Body of pancreas (tissue), 4 donors: Measurements from ENCODE around the gene TBC1D24. TPM values are rescaled to one million over a fixed set of nuclear protein-coding genes. Genes with fewer than 3 reads are reported as not detected.
A peak's percentile ranks its signal among the peaks of the same experiment; 100 is the strongest.

ENCODE experiments used
- ATAC-seq: fragments of 150-250 bp; one replicate; pipeline ENCODE4 v1.9.1; 2016
- DNase-seq, 4 donors: peaks; one replicate each; pipeline ENCODE4 v3.0.0-alpha.2; 2019
- H3K27ac ChIP-seq, 4 donors: fragments of 200-600 bp; sonication (generic); 1 replicate in 3 of 4; 2 replicates in 1 of 4; pipeline versions ENCODE4 v1.5.1 to v1.6.1; 2016 to 2019; ENCODE audit warnings: mild to moderate bottlenecking in 1 of 4, mixed read lengths in 1 of 4, moderate library complexity in 1 of 4
- H3K27me3 ChIP-seq, 2 donors: fragments of 200-600 bp; sonication (generic); one replicate each; pipeline ENCODE4 v1.6.0; 2016; ENCODE audit warnings: mild to moderate bottlenecking in 1 of 2
- H3K36me3 ChIP-seq, 2 donors: fragments of 200-600 bp; sonication (generic); replicated peaks in 1 of 2; 2 replicates each; pipeline ENCODE4 v1.5.1; 2016; ENCODE audit warnings: low read depth in 2 of 2; ENCODE audit not compliant: insufficient read depth in 1 of 2
- H3K4me1 ChIP-seq: fragments of 200-600 bp; sonication (generic); one replicate; pipeline ENCODE4 v1.6.0; 2016
- H3K4me3 ChIP-seq, 2 donors: fragments of 200-600 bp; sonication (generic); 1 replicate in 1 of 2; 2 replicates in 1 of 2; pipeline ENCODE4 v1.5.1; 2016 to 2019
- H3K9me3 ChIP-seq, 3 donors: fragments of 200-600 bp; sonication (generic); 1 replicate in 2 of 3; 2 replicates in 1 of 3; pipeline ENCODE4 v1.5.1; 2016
- POLR2A ChIP-seq, 3 donors: fragments of 450-650 bp; IDR thresholded peaks; one replicate each; pipeline ENCODE4 v1.6.1; 2016; ENCODE audit warnings: antibody characterized with exemption in 3 of 3, mild to moderate bottlenecking in 2 of 3
- WGBS, 2 donors: methylation state at CpG; one replicate each; pipeline ENCODE4 v1.1.5; 2017; 5-methylcytosine and 5-hydroxymethylcytosine counted together
- intact Hi-C: fragments of 100-400 bp; cut with DNase I; formaldehyde crosslinking; loops from one replicate; pipeline ENCODE4 v1.15.1; 2023
- total RNA-seq, 2 donors: library from RNA; depleted of rRNA; stranded (reverse); fragments of >200 nt; gene quantifications; one replicate each; pipeline ENCODE4 v1.1.0, GENCODE V29; 2016
- TF ChIP-seq, protein P1 (sequence below), 7 experiments: fragments of 450-650 bp in 4 of 7; fragments of 200-600 bp in 3 of 7; sonication (generic) in 3 of 7; IDR thresholded peaks; one replicate each; pipeline ENCODE4 v1.5.1; 2016 to 2019; ENCODE audit warnings: antibody characterized with exemption in 7 of 7

Gene TBC1D24
- total RNA-seq, 2 donors from 2014 or later, result 18.7 to 30.0 TPM

DNA sequence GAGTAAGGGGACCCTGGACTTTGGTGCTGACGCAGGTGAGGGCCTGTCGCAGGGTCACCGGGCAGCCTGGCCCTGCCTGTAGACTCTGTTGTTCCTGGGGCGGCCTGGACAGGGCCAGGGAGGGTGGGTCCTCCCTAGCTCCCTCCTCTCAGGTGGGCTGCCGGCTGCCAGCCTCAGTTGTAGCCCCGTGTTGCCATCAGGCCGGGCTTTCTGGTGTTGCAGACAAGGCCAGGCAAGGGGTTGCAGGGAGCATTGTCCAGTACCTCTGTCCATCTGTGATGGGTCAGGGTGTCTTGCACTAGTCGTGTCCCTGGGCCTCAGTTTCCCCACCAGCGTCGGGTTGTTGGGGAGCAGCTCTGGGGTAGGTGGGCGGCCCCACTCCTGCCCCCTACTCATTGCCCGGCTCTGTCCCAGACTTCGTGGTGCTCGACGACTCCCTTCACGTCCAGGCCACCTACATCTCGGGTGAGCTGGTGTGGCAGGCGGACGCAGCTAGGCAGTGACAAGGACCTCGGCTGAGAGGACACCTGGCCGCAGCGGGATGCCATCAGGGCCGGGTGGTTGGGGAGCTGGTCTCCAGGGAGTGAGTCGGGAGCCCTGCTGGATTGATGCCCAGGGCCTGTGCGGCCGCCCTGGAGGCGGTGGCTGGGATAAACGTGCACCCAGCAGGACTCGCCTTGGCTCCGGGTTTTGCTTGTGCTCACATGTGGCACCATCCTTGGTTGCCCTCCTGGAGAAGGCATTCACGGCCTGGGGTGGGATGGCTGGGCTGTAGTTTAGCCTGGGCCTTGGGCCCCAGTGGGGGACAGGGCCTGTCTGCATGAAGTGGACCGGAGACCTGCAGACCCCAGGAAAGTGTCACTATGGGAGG, 54.4 kb downstream of the TBC1D24 start:
- intact Hi-C loops, result no loop called here
- TF ChIP-seq, protein P1, sequence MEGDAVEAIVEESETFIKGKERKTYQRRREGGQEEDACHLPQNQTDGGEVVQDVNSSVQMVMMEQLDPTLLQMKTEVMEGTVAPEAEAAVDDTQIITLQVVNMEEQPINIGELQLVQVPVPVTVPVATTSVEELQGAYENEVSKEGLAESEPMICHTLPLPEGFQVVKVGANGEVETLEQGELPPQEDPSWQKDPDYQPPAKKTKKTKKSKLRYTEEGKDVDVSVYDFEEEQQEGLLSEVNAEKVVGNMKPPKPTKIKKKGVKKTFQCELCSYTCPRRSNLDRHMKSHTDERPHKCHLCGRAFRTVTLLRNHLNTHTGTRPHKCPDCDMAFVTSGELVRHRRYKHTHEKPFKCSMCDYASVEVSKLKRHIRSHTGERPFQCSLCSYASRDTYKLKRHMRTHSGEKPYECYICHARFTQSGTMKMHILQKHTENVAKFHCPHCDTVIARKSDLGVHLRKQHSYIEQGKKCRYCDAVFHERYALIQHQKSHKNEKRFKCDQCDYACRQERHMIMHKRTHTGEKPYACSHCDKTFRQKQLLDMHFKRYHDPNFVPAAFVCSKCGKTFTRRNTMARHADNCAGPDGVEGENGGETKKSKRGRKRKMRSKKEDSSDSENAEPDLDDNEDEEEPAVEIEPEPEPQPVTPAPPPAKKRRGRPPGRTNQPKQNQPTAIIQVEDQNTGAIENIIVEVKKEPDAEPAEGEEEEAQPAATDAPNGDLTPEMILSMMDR (IDR thresholded peaks at IDR 0.05), result no peak
- no peak for TF ChIP-seq POLR2A (IDR thresholded peaks at IDR 0.05)
- H3K4me3 ChIP-seq, result no peak overlapping the region
- WGBS, 2 donors, result 85 to 93% methylated on average over 13 to 32 of the region's 32 CpGs
- H3K9me3 ChIP-seq, result no peaks in the 10 kb centered on the region
- H3K27ac ChIP-seq, result no peak overlapping the region
- H3K36me3 ChIP-seq, result no peaks in the 10 kb centered on the region
- H3K27me3 ChIP-seq, result no peaks in the 10 kb centered on the region
- H3K4me1 ChIP-seq, result peaks cover 12% of the 10 kb centered on the region
- DNase-seq (no peak), ATAC-seq (no peak)

GRCh38 chr16:2529961-2530628, 55.2 kb downstream of the TBC1D24 start:
- Histone ChIP-seq H3K36me3 (no peaks in the 10 kb centered on the region), H3K4me1 (peaks cover 12% of the 10 kb centered on the region)
- peak in 1 of 4 donors; percentile 17 for DNase-seq

DNA sequence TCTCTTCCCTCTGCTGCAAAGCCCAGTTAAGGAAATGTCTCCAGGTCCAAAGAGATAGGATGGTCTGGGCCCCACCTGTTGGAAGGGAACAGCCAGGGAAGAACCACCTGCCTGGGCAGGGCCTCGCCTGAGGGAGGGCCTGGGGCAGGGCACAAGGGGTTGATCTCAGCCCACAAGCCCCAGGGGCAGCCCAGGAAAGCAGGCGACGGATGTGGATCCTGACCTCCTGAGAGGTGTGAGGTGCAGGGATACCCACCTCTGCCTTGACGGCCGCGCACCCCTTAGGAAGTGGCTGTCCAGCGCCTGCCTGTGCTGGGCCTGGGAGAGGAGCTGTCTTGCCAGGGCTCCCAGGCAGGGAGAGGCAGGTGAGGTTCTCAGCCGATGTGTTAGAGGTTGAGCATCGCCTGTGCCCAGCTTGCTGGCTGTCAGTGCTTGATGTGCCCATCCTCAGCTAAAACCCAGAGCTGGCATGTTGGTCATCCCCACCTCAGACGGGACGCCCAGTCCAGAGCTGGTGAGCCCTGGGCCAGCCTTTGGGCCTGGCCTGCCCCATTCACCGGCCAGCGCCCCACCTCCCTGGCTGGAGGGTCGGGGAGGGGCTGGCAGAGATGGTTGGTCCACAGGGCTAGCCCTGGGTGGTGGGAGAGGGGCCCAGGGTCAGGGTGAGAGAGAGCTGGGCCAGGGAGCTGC, 55.8 kb downstream of the TBC1D24 start:
- intact Hi-C loops, result loop anchor here (10.0 kb wide), 1 partner anchor 64 kb away; no protein-coding TSS in a partner anchor
- Histone ChIP-seq H3K4me3 (no peak overlapping the region), H3K36me3 (no peaks in the 10 kb centered on the region), H3K9me3 (no peaks in the 10 kb centered on the region), H3K27ac (peak overlapping the region in 3 of 4 donors; percentile 88 to 97 (median 94)), H3K4me1 (peaks cover 12% of the 10 kb centered on the region), H3K27me3 (no peaks in the 10 kb centered on the region)
- TF ChIP-seq, protein P1 (IDR thresholded peaks at IDR 0.05), result no peak
- no peak for TF ChIP-seq POLR2A (IDR thresholded peaks at IDR 0.05)
- ATAC-seq (no peak), DNase-seq (peak in 1 of 4 donors; percentile 19)
- WGBS, 2 donors, result 74 to 81% methylated on average over 3 to 14 of the region's 14 CpGs

More at GRCh38 chr16:2529961-2530628, 55.2 kb downstream of the TBC1D24 start:
- H3K27ac ChIP-seq, result no peak overlapping the region
- intact Hi-C loops, result loop anchor here (10.0 kb wide), 1 partner anchor 65 kb away; no protein-coding TSS in a partner anchor
- H3K27me3 ChIP-seq, result no peaks in the 10 kb centered on the region
- no peak overlapping the region for H3K4me3 ChIP-seq
- no peak for ATAC-seq
- no peak for TF ChIP-seq POLR2A (IDR thresholded peaks at IDR 0.05)
- TF ChIP-seq, protein P1 (IDR thresholded peaks at IDR 0.05), result no peak
- 89 to 90% methylated on average over 12 to 14 of the region's 15 CpGs for WGBS, 2 donors
- no peaks in the 10 kb centered on the region for H3K9me3 ChIP-seq

GRCh38 chr16:2531371-2531695, 56.4 kb downstream of the TBC1D24 start, which contains the start of gene CEMP1:
TSS of gene CEMP1 (minus strand) at chr16:2531408. CDS start at chr16:2531073, 335 bp downstream.
- intact Hi-C loops, result loop anchor here (10.0 kb wide), 1 partner anchor 63 kb away; no protein-coding TSS in a partner anchor

More at GRCh38 chr16:2531371-2531695, 56.4 kb downstream of the TBC1D24 start, which contains the start of gene CEMP1:
- peak; percentile 0 for ATAC-seq
- no peaks in the 10 kb centered on the region for H3K27me3 ChIP-seq
- H3K27ac ChIP-seq, result peak within 1 kb of the TSS; percentile 88 to 97 (median 94)
- H3K9me3 ChIP-seq, result no peaks in the 10 kb centered on the region
- H3K4me1 ChIP-seq, result peaks cover 16% of the 10 kb centered on the region
- no peak for DNase-seq
- TF ChIP-seq, protein P1 (IDR thresholded peaks at IDR 0.05), result no peak
- H3K36me3 ChIP-seq, result no peaks in the 10 kb centered on the region
- H3K4me3 ChIP-seq, result peak within 1 kb of the TSS; percentile 4 to 52
- 14 to 18% methylated on average over 11 of the region's 11 CpGs for WGBS, 2 donors
